KMS-11 (cell line): ENCODE measurements around the gene VDR.
A peak's percentile ranks its signal among the peaks of the same experiment; 100 is the strongest.

Experiments used
- H2AFZ ChIP-seq: fragments of 200-600 bp; sonication (generic); 2 replicates; pipeline ENCODE4 v1.6.1; 2016; ENCODE audit warnings: antibody characterized with exemption, mixed run types, low read depth
- H3K27ac ChIP-seq: fragments of 200-600 bp; sonication (generic); 2 replicates; pipeline ENCODE4 v1.6.1; 2016; ENCODE audit warnings: mild to moderate bottlenecking, mixed run types
- H3K27me3 ChIP-seq: fragments of 200-600 bp; sonication (generic); 2 replicates; pipeline ENCODE4 v1.6.1; 2017; ENCODE audit warnings: mild to moderate bottlenecking, low read depth, mixed run types, moderate library complexity; ENCODE audit not compliant: insufficient read depth
- H3K36me3 ChIP-seq: fragments of 200-600 bp; sonication (generic); 2 replicates; pipeline ENCODE4 v1.6.1; 2017; ENCODE audit warnings: mild to moderate bottlenecking, mixed run types; ENCODE audit not compliant: insufficient read depth
- H3K4me1 ChIP-seq: fragments of 200-600 bp; sonication (generic); 2 replicates; pipeline ENCODE4 v1.6.1; 2016; ENCODE audit warnings: mild to moderate bottlenecking, low read depth, mixed run types; ENCODE audit not compliant: poor library complexity, severe bottlenecking
- H3K4me2 ChIP-seq: fragments of 200-600 bp; sonication (generic); 2 replicates; pipeline ENCODE4 v1.7.0; 2016; ENCODE audit warnings: mild to moderate bottlenecking, mixed run types
- H3K4me3 ChIP-seq: fragments of 200-600 bp; sonication (generic); IDR thresholded peaks from 2 replicates; pipeline ENCODE4 v1.6.1; 2017; ENCODE audit warnings: low read depth, low read length, mixed read lengths; ENCODE audit not compliant: insufficient read depth
- H3K79me2 ChIP-seq: fragments of 200-600 bp; sonication (generic); 2 replicates; pipeline ENCODE4 v1.6.1; 2016; ENCODE audit warnings: low read depth, mixed run types; ENCODE audit not compliant: insufficient read depth
- H3K9ac ChIP-seq: fragments of 200-600 bp; sonication (generic); 2 replicates; pipeline ENCODE4 v1.6.1; 2016; ENCODE audit warnings: mild to moderate bottlenecking, mixed run types
- H4K20me1 ChIP-seq: fragments of 200-600 bp; sonication (generic); 2 replicates; pipeline ENCODE4 v1.6.1; 2016; ENCODE audit warnings: mild to moderate bottlenecking, mixed run types; ENCODE audit not compliant: insufficient read depth
- TF ChIP-seq, protein P1 (sequence below): fragments of 200-600 bp; sonication (generic); conservative IDR thresholded peaks from 2 replicates; pipeline ENCODE4 v1.6.1; 2017; ENCODE audit warnings: low read depth, mild to moderate bottlenecking, antibody characterized with exemption, low read length, moderate library complexity, mixed read lengths

Gene VDR

GRCh38 chr12:47891356-47891755 lies 13.4 kb downstream of the VDR start:
- H3K9ac ChIP-seq, result peak overlapping the region; percentile 11; the same call in 1 of the 2 replicates
- no peaks in the 10 kb centered on the region for H4K20me1 ChIP-seq
- peaks cover 76% of the 10 kb centered on the region for H3K4me1 ChIP-seq

GRCh38 chr12:47889040-47889439 lies 15.8 kb downstream of the VDR start:
- H3K79me2 ChIP-seq, result peaks cover 18% of the 10 kb centered on the region
- H4K20me1 ChIP-seq, result no peaks in the 10 kb centered on the region
- H3K4me3 ChIP-seq, result no peak overlapping the region
- H3K4me1 ChIP-seq, result peaks cover 59% of the 10 kb centered on the region
- TF ChIP-seq, protein P1, sequence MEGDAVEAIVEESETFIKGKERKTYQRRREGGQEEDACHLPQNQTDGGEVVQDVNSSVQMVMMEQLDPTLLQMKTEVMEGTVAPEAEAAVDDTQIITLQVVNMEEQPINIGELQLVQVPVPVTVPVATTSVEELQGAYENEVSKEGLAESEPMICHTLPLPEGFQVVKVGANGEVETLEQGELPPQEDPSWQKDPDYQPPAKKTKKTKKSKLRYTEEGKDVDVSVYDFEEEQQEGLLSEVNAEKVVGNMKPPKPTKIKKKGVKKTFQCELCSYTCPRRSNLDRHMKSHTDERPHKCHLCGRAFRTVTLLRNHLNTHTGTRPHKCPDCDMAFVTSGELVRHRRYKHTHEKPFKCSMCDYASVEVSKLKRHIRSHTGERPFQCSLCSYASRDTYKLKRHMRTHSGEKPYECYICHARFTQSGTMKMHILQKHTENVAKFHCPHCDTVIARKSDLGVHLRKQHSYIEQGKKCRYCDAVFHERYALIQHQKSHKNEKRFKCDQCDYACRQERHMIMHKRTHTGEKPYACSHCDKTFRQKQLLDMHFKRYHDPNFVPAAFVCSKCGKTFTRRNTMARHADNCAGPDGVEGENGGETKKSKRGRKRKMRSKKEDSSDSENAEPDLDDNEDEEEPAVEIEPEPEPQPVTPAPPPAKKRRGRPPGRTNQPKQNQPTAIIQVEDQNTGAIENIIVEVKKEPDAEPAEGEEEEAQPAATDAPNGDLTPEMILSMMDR, result no peak
- no peaks in the 10 kb centered on the region for H3K36me3 ChIP-seq
- H3K9ac ChIP-seq, result no peak overlapping the region
- no peak overlapping the region for H2AFZ ChIP-seq
- H3K27me3 ChIP-seq, result no peaks in the 10 kb centered on the region
- H3K4me2 ChIP-seq, result no peak overlapping the region
- no peak overlapping the region for H3K27ac ChIP-seq

More at GRCh38 chr12:47891356-47891755, 13.4 kb downstream of the VDR start:
- Histone ChIP-seq H3K27me3 (no peaks in the 10 kb centered on the region), H3K36me3 (no peaks in the 10 kb centered on the region), H3K79me2 (peaks cover 26% of the 10 kb centered on the region), H3K4me2 (peak overlapping the region; percentile 89), H3K27ac (peak overlapping the region; percentile 83), H2AFZ (peak overlapping the region; percentile 2; the same call in 1 of the 2 replicates), H3K4me3 (no peak overlapping the region)
- TF ChIP-seq, protein P1, result no peak

GRCh38 chr12:47888153-47888819 lies 16.5 kb downstream of the VDR start:
- Histone ChIP-seq H3K4me1 (peaks cover 59% of the 10 kb centered on the region), H2AFZ (no peak overlapping the region), H3K79me2 (peaks cover 17% of the 10 kb centered on the region)

GRCh38 chr12:47887529-47887928 lies 17.3 kb downstream of the VDR start:
- H3K79me2 ChIP-seq, result peaks cover 9% of the 10 kb centered on the region
- no peaks in the 10 kb centered on the region for H3K36me3 ChIP-seq
- no peak overlapping the region for H3K9ac ChIP-seq
- H4K20me1 ChIP-seq, result no peaks in the 10 kb centered on the region
- no peak overlapping the region for H3K4me2 ChIP-seq
- H3K27me3 ChIP-seq, result no peaks in the 10 kb centered on the region
- H3K4me3 ChIP-seq, result no peak overlapping the region
- H2AFZ ChIP-seq, result no peak overlapping the region
- no peak overlapping the region for H3K27ac ChIP-seq
- H3K4me1 ChIP-seq, result peaks cover 55% of the 10 kb centered on the region
- TF ChIP-seq, protein P1, result no peak

More at GRCh38 chr12:47888153-47888819, 16.5 kb downstream of the VDR start:
- H3K36me3 ChIP-seq, result no peaks in the 10 kb centered on the region
- no peak overlapping the region for H3K4me2 ChIP-seq
- TF ChIP-seq, protein P1, result no peak
- no peak overlapping the region for H3K27ac ChIP-seq
- H4K20me1 ChIP-seq, result no peaks in the 10 kb centered on the region
- no peak overlapping the region for H3K4me3 ChIP-seq
- H3K9ac ChIP-seq, result no peak overlapping the region
- no peaks in the 10 kb centered on the region for H3K27me3 ChIP-seq
